Embryonic facial prominence (tissue), 1 donor: Measurements from ENCODE around the gene SIN3A.
"Not testable (repeated sequence)": the region's sequence is repeated elsewhere in the genome, so short reads cannot be mapped to it uniquely, and the experiment has no call there.

ENCODE experiments used
- DNase-seq: peaks from one replicate; pipeline ENCODE4 v3.0.0-alpha.2; 2016; ENCODE audit errors: extremely low spot score

SIN3A gene

GRCh38 chr15:75335705-75336355, 115.7 kb downstream of the SIN3A start, which contains the start of gene COMMD4:
Gene COMMD4, plus strand, starts transcription at chr15:75336063. Its CDS starts 27 bp downstream, at chr15:75336090.
- peak; percentile 83 for DNase-seq

GRCh38 chr15:75335313-75335704, 116.2 kb downstream of the SIN3A start:
- no peak for DNase-seq

- not testable (repeated sequence) for DNase-seq
These were observed 117.7 kb downstream of the SIN3A start for GRCh38 chr15:75333654-75334419.

GRCh38 chr15:75332093-75332492, 119.4 kb downstream of the SIN3A start:
- not testable (repeated sequence) for DNase-seq

GRCh38 chr15:75329571-75329970, 121.9 kb downstream of the SIN3A start:
- DNase-seq: no peak

GRCh38 chr15:75328493-75329314, 122.8 kb downstream of the SIN3A start:
- DNase-seq: no peak

GRCh38 chr15:75327491-75327890, 124.0 kb downstream of the SIN3A start:
- DNase-seq: no peak

- no peak for DNase-seq
These were observed 124.5 kb downstream of the SIN3A start for GRCh38 chr15:75327005-75327404.

GRCh38 chr15:75325922-75326321, 125.6 kb downstream of the SIN3A start:
- no peak for DNase-seq

- no peak for DNase-seq
These were observed 129.8 kb downstream of the SIN3A start for GRCh38 chr15:75321711-75322110.
